GF-D8 (cell line): ENCODE data around the gene IL1RN.
A peak's percentile ranks its signal among the peaks of the same experiment; 100 is the strongest.
"Not testable (repeated sequence)": the region's sequence is repeated elsewhere in the genome, so short reads cannot be mapped to it uniquely, and the experiment has no call there.

Source experiments
- DNase-seq: peaks from one replicate; lab custom pipeline; 2025; lab: John Stamatoyannopoulos, UW

IL1RN gene

GRCh38 chr2:113126845-113127645 lies at the start of gene IL1RN:
IL1RN (plus strand) TSS chr2:113127598; CDS start chr2:113127625, 27 bp downstream.
- DNase-seq = peak; percentile 76

GRCh38 chr2:113077921-113078320 lies 49.5 kb upstream of the IL1RN start:
- DNase-seq = no peak

GRCh38 chr2:113078350-113078839 lies 49.0 kb upstream of the IL1RN start:
- no peak for DNase-seq

DNA sequence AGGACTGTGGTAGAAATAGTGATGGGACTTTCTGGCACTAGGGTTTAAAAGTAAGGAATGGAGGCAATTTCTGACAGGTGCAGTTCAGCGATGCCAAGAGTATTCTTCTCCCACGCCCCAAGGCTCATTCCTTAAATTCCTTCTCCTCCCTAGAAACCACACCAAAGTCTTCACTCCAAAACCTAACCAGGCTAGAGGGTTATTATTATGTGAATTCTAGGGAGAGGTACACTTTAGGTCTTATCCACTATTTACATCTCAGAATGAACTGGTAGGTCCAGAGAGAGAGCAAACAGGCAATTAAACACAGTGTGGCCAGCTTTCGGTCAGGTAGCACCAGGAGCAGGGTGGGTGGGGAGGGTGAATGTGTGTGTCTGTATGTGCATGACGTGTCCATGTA lies 48.3 kb upstream of the IL1RN start:
- DNase-seq = no peak

GRCh38 chr2:113080134-113080533 lies 47.3 kb upstream of the IL1RN start:
- no peak for DNase-seq

GRCh38 chr2:113081488-113082210 lies 45.7 kb upstream of the IL1RN start:
- DNase-seq = no peak

- no peak for DNase-seq
Observed at GRCh38 chr2:113083296-113083695, 44.1 kb upstream of the IL1RN start.

DNA sequence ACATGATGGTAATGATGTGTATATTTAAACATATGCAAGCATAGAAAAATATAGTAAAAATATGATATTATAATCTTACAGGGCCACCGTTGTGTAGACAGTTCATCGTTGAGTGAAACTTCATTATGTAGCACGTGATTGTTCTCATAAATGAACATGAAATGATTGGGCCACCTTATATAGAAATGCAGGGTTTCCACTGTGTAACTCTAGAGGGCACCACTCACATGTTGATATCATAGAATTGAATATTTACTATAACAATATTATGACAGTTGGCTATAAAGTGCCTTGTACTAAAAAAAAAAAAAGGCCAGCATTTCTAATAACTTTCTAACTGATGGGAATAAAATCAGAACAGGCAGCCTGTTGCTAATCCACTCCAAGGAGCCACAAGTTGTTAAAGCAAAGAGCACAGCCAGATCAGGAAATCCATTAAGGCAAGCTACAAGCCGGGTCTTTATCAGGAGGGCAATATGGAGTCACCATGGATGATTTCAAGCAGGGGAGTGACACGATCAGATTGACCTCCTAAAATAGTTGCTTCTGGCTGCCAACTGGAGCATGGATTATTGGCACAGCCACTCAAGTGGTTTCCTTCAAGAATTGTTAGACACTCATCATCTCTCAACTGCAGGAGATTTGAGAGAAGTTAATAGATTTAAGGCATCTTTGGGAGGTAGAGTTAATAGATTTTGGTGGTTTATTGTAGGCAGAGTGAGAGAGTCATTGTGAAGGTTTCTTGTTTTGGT lies 43.0 kb upstream of the IL1RN start:
- no peak for DNase-seq

- no peak for DNase-seq
Observed at GRCh38 chr2:113085542-113085941, 41.9 kb upstream of the IL1RN start.

DNA sequence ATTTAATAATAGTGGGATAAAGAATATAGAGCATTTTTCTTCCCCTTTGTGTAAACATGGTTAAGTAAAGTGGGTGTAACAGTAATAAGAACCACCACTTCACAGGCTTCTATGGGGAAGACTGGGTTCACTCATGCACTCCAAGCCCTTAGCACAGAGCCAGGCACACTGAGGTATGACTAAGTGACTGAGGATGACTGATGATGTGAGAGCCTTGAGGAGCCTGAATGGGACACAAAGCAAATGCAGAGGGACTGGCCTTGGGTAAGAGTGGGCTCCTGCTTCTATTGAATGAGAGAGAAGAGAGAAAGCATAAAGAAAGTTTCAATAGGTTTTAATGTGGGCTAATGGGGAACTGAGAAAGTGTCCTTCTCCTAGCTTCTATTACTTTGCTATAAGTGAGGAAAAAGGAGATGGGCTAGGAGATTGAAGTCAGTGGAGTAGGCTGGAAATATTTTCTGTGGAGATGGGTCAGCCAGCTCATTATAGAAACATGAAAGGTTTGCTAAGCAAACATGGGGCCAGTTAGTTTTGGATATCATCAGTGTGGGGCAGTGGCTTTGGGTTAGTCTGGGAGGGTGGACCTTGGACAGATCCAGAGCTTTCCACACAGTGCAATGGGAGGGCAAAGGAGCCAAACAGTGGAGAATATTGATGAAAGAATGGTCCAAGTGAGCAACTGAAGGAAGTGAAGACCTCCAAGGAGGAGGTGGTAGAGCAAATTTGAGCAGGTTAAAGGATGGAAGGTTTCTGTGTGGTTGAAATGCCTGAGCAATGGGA lies 39.0 kb upstream of the IL1RN start:
- no peak for DNase-seq

GRCh38 chr2:113089916-113090315 lies 37.5 kb upstream of the IL1RN start:
- DNase-seq = no peak

- DNase-seq = no peak
Observed at GRCh38 chr2:113091231-113091896, 36.0 kb upstream of the IL1RN start.

DNA sequence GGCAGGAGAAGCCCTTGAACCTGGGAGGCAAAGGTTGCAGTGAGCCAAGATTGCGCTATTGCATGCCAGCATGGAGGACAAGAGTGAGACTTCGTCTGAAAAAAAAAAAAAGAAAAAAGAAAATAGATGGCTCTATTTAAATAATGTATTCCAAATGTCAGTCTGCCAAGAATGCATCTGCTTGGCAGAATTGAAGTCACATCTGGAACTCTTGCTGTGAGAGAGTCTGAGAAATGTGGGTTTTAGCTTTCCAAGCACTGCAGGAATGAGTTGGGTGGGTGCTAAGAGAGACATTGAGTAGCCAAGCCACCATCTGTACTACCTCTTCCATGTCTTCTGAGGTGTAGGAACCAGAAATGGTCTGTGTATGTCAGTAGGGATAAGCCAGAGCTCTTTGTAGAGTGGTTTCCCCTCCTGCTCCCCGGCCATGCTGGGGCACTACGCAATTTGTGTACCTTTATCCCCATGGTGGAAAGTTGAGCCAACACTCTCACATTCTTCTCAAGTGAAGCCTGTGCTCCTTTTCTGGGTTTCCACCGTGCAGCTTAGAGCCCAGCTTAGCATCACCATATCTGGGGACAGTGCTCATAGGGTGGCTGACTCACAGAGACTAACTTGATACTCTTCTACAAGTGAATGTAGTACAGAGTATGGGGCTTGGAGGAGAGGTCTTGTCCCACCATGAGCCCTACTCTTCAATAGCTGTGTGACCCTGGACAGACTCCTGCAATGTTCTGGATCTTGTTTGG lies 34.4 kb upstream of the IL1RN start:
- DNase-seq = no peak

- DNase-seq = no peak
Observed at GRCh38 chr2:113093613-113093977, 33.8 kb upstream of the IL1RN start.

DNA sequence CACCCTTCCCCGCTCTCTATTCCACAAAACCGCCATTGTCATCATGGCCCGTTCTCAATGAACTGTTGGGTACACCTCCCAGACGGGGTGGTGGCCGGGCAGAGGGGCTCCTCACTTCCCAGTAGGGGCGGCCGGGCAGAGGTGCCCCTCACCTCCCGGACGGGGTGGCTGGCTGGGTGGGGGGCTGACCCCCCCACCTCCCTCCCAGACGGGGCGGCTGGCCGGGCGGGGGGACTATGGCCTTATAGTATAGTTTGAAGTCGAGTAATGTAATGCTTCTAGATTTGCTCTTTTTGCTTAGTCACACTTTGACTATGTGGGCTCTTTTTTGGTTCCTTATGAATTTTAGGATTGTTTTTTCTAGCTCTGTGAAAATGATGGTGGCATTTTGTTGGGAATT lies 31.1 kb upstream of the IL1RN start:
- not testable (repeated sequence) for DNase-seq

GRCh38 chr2:113096842-113097618 lies 30.4 kb upstream of the IL1RN start:
- not testable (repeated sequence) for DNase-seq

DNA sequence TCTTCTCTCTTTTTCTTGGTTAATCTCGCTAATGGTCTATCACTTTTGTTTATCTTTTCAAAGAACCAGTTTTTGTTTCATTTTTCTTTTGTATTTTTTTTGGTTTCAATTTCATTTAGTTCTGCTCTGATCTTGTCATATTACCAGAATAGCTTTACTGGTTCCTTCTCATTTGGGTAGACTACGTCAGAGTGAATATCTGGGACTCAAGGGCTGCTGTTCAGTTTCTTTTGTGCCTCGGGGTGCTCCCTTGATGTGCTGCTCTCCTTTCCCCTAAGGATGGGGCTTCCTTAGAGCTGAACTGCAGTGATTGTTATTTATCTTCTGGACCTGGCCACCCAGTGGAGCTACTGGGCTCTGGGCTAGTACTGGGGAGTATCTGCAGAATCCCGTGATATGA lies 29.4 kb upstream of the IL1RN start:
- no peak for DNase-seq

- DNase-seq = no peak
Observed at GRCh38 chr2:113098532-113098931, 28.9 kb upstream of the IL1RN start.

- DNase-seq = no peak
Observed at GRCh38 chr2:113102133-113102532, 25.3 kb upstream of the IL1RN start.

DNA sequence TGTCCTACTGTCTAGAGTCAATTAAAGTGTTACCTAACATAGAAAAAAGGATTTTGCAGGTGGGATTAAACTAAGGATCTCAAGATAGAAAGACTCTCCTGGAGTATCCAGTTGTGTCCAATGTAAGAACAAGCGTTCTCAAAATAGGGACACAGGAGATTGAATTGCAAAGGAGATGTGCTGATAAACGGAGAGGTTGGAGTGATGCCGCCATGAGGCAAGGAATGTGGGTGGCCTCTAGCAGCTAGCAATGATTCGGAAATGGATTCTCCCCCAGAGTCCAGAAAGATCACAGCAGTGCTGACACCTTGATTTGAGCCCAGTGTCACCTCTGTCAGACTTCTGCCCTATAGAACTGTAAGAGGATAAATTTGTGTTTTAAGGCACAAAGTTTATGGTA lies 24.1 kb upstream of the IL1RN start:
- no peak for DNase-seq
